A549 (cell line): ENCODE data around the gene DYNLRB1.

Experiments used
- CHD2 ChIP-seq: fragments of 150-350 bp; IDR thresholded peaks from 2 replicates; pipeline ENCODE4 v1.6.1; 2014; ENCODE audit warnings: low read length; ENCODE audit not compliant: partially characterized antibody
- CTCF ChIP-seq: fragments of >200 bp; sonication (Bioruptor Twin); formaldehyde crosslinking; IDR thresholded peaks from 3 replicates; pipeline ENCODE4 v1.5.1; 2016
- EP300 ChIP-seq, 2 experiments: fragments of >200 bp; sonication (Bioruptor Twin); formaldehyde crosslinking; IDR thresholded peaks; 2 replicates in 1 of 2; 3 replicates in 1 of 2; pipeline ENCODE4 v1.6.1; 2016 to 2017
- FOSB ChIP-seq: fragments of 250-450 bp; sonication (Bioruptor Pico); IDR thresholded peaks from 2 replicates; pipeline ENCODE4 v1.5.0; 2020; ENCODE audit warnings: mild to moderate bottlenecking, moderate library complexity
- KDM1A ChIP-seq: fragments of 200-600 bp; sonication (generic); IDR thresholded peaks from 2 replicates; pipeline ENCODE4 v1.6.1; 2016; ENCODE audit warnings: low read depth, mild to moderate bottlenecking
- PBX3 ChIP-seq: IDR thresholded peaks from 2 replicates; pipeline ENCODE4 v1.6.1; 2012
- PHF8 ChIP-seq: fragments of 200-600 bp; sonication (generic); IDR thresholded peaks from 2 replicates; pipeline ENCODE4 v1.6.1; 2016; ENCODE audit warnings: low read depth, mild to moderate bottlenecking, antibody characterized with exemption, moderate library complexity, borderline replicate concordance
- POLR2A ChIP-seq: IDR thresholded peaks from 2 replicates; pipeline ENCODE4 v1.6.1; 2012; ENCODE audit warnings: mild to moderate bottlenecking, low read length
- RAD21 ChIP-seq, 2 experiments: fragments of >200 bp in 1 of 2; sonication (Bioruptor Twin) in 1 of 2; formaldehyde crosslinking in 1 of 2; IDR thresholded peaks in 1 of 2; conservative IDR thresholded peaks in 1 of 2; 2 replicates in 1 of 2; 3 replicates in 1 of 2; pipeline ENCODE4 v1.6.1; 2012 to 2018; ENCODE audit warnings: inconsistent platforms in 1 of 2
- RCOR1 ChIP-seq: fragments of 150-350 bp; IDR thresholded peaks from 2 replicates; pipeline ENCODE4 v1.6.1; 2014; ENCODE audit warnings: antibody characterized with exemption, low read length, low read depth
- RFX5 ChIP-seq: fragments of 450-650 bp; IDR thresholded peaks from 2 replicates; pipeline ENCODE4 v1.7.1; 2014; ENCODE audit warnings: antibody characterized with exemption, mild to moderate bottlenecking, moderate library complexity
- SREBF2 ChIP-seq: fragments of 450-650 bp; IDR thresholded peaks from 2 replicates; pipeline ENCODE4 v1.6.1; 2014; ENCODE audit warnings: mild to moderate bottlenecking, moderate library complexity
- TF ChIP-seq, protein P1 (sequence below): fragments of 200-600 bp; sonication (generic); IDR thresholded peaks from 2 replicates; pipeline ENCODE4 v1.6.1; 2016; ENCODE audit warnings: antibody characterized with exemption, mild to moderate bottlenecking, moderate library complexity

DNA sequence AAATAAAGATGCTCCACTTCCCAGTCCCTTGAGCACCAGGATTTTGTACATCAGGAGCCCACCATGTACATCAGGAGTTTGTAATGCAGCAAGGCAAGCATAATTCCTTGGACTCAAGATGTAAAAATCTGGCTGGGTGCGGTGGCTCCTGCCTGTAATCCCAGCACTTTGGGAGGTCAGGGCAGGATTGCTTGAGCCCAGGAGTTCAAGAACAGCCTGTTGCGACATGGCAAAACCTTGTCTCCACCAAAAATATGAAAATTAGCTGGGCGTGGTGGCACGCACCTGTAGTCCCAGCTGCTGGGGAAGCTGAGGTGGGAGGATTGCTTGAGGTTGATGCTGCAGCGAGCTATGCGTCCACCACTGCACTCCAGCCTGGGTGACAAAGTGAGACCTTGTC lies 26.2 kb downstream of the DYNLRB1 start:
- TF ChIP-seq CTCF = no peak
- no peak for TF ChIP-seq RAD21 (conservative IDR thresholded peaks at IDR 0.05 in 1 of 2, IDR thresholded peaks at IDR 0.05 in 1 of 2)
- no peak for TF ChIP-seq PHF8
- TF ChIP-seq SREBF2 = no peak
- no peak for TF ChIP-seq RFX5
- no peak for TF ChIP-seq KDM1A
- TF ChIP-seq, protein P1, sequence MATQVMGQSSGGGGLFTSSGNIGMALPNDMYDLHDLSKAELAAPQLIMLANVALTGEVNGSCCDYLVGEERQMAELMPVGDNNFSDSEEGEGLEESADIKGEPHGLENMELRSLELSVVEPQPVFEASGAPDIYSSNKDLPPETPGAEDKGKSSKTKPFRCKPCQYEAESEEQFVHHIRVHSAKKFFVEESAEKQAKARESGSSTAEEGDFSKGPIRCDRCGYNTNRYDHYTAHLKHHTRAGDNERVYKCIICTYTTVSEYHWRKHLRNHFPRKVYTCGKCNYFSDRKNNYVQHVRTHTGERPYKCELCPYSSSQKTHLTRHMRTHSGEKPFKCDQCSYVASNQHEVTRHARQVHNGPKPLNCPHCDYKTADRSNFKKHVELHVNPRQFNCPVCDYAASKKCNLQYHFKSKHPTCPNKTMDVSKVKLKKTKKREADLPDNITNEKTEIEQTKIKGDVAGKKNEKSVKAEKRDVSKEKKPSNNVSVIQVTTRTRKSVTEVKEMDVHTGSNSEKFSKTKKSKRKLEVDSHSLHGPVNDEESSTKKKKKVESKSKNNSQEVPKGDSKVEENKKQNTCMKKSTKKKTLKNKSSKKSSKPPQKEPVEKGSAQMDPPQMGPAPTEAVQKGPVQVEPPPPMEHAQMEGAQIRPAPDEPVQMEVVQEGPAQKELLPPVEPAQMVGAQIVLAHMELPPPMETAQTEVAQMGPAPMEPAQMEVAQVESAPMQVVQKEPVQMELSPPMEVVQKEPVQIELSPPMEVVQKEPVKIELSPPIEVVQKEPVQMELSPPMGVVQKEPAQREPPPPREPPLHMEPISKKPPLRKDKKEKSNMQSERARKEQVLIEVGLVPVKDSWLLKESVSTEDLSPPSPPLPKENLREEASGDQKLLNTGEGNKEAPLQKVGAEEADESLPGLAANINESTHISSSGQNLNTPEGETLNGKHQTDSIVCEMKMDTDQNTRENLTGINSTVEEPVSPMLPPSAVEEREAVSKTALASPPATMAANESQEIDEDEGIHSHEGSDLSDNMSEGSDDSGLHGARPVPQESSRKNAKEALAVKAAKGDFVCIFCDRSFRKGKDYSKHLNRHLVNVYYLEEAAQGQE = no peak
- no peak for TF ChIP-seq EP300 (IDR thresholded peaks at IDR 0.05)
- no peak for TF ChIP-seq POLR2A
- no peak for TF ChIP-seq PBX3
- TF ChIP-seq FOSB (CRISPR knock-in tag) = no peak
- TF ChIP-seq CHD2 = no peak
- no peak for TF ChIP-seq RCOR1
